ENCODE measurements around the gene EED. TPM values are rescaled to one million over a fixed set of nuclear protein-coding genes. Genes with fewer than 3 reads are reported as not detected.

Gene EED
- total RNA-seq, 1 experiment from 2014 or later, result 25.2 TPM

DNA sequence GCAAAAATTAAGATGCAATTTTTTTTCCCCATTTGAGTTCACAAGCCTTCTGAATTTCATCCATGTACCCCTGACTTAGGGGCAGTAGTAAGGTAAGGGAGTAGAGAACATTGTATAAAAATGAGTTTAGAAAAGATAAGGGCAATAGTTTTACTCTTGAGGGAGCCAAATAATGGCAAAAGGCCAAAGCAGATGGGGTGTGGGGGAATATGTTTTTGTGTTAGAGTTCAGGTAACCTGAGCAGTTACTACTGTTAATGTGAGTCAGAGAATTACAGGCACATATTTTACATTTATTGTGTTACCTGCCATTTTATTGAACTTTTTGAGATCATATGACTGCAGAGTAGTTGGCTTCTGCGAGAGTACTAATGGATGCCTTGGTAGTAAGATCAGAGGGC, 3.1 kb downstream of the EED start:
- POLR2A ChIA-PET, result no interaction called here
- Histone ChIP-seq H3K4me1 (ENCODE audit: control insufficient read depth in 1 of 2, insufficient read depth in 2 of 2, low read length in 2 of 2) (peaks cover 7 to 25% of the 10 kb centered on the region in 2 experiments), H3K27me3 (ENCODE audit: insufficient read depth, low read length) (no peaks in the 10 kb centered on the region), H3K79me2 (ENCODE audit: insufficient read depth, low read length) (peaks cover 75% of the 10 kb centered on the region), H3K4me2 (ENCODE audit: low read length) (0 out of 2 replicates have a peak overlapping the region, but pooled peaks have one; percentile 5), H3K9ac (ENCODE audit: low read length) (no peak overlapping the region), H3K4me3 (replicated peaks in 1 of 2; ENCODE audit: low read depth in 1 of 2, low read length in 2 of 2) (no peak overlapping the region), H3K9me2 (ENCODE audit: insufficient read depth) (no peaks in the 10 kb centered on the region), H4K20me1 (ENCODE audit: insufficient read depth) (peaks cover 16% of the 10 kb centered on the region; the same call in 1 of the 2 replicates), H3K9me3 (ENCODE audit: control insufficient read depth in 1 of 2, insufficient read depth in 1 of 2, low read depth in 1 of 2, low read length in 2 of 2) (no peaks in the 10 kb centered on the region), H2AFZ (ENCODE audit: low read depth, low read length, poor library complexity, severe bottlenecking) (no peak overlapping the region), H3K36me3 (ENCODE audit: control insufficient read depth in 1 of 2, insufficient read depth in 2 of 2, low read length in 2 of 2) (peaks cover 2 to 10% of the 10 kb centered on the region in 2 experiments; a peak in 3 of 4 replicates), H3K27ac (ENCODE audit: low read depth, low read length) (no peak overlapping the region)
- RAD21 ChIA-PET (ENCODE audit: low non-redundant PET in 1 of 2, low total read pairs in 2 of 2, uncharacterized antibody in 2 of 2, unreplicated experiment in 2 of 2), result no interaction called here
- ATAC-seq (no peak), DNase-seq (ENCODE audit: low read depth, low spot score) (no peak)
- CTCF ChIA-PET, result no interaction called here
- intact Hi-C loops (cut with micrococcal nuclease), result no loop called here
- TF ChIP-seq RAD21 (IDR thresholded peaks at IDR 0.05; ENCODE audit: low read depth) (no peak), ZFX (IDR thresholded peaks at IDR 0.05) (no peak), POLR2AphosphoS5 (IDR thresholded peaks at IDR 0.05; ENCODE audit: low read depth, low read length) (no peak), CEBPB (IDR thresholded peaks at IDR 0.05; ENCODE audit: low read depth) (no peak), EZH2phosphoT487 (IDR thresholded peaks at IDR 0.05; ENCODE audit: borderline replicate concordance) (no peak), FOSL1 (IDR thresholded peaks at IDR 0.05; ENCODE audit: low read depth) (no peak), SIN3A (IDR thresholded peaks at IDR 0.05; ENCODE audit: low read depth) (no peak), EZH2 (IDR thresholded peaks at IDR 0.05) (no peak), SRF (IDR thresholded peaks at IDR 0.05; ENCODE audit: low read depth) (no peak), CBX3 (IDR thresholded peaks at IDR 0.05; ENCODE audit: low read depth) (no peak), SP1 (IDR thresholded peaks at IDR 0.05; ENCODE audit: low read depth) (no peak), EGR1 (IDR thresholded peaks at IDR 0.05; ENCODE audit: low read depth) (no peak)
- TF ChIP-seq, protein P1, sequence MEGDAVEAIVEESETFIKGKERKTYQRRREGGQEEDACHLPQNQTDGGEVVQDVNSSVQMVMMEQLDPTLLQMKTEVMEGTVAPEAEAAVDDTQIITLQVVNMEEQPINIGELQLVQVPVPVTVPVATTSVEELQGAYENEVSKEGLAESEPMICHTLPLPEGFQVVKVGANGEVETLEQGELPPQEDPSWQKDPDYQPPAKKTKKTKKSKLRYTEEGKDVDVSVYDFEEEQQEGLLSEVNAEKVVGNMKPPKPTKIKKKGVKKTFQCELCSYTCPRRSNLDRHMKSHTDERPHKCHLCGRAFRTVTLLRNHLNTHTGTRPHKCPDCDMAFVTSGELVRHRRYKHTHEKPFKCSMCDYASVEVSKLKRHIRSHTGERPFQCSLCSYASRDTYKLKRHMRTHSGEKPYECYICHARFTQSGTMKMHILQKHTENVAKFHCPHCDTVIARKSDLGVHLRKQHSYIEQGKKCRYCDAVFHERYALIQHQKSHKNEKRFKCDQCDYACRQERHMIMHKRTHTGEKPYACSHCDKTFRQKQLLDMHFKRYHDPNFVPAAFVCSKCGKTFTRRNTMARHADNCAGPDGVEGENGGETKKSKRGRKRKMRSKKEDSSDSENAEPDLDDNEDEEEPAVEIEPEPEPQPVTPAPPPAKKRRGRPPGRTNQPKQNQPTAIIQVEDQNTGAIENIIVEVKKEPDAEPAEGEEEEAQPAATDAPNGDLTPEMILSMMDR (IDR thresholded peaks at IDR 0.05 in 2 of 3, conservative IDR thresholded peaks at IDR 0.05 in 1 of 3; ENCODE audit: borderline replicate concordance in 1 of 3, insufficient read depth in 1 of 3, low read depth in 2 of 3, low read length in 2 of 3), result no peak
- BruUV-seq (replicated peaks), result no TSS peak

Measured in HCT116 (cell line).